Spinal cord (tissue), 10 donors: ENCODE data around the gene MYORG. TPM values are rescaled to one million over a fixed set of nuclear protein-coding genes. Genes with fewer than 3 reads are reported as not detected.

ENCODE experiments used
- DNase-seq, 6 donors: peaks; one replicate each; pipeline versions ENCODE4 v3.0.0 to v3.0.0-alpha.2; 2013 to 2015; ENCODE audit warnings: low spot score in 6 of 6, low read depth in 4 of 6
- H3K27ac ChIP-seq: one replicate; pipeline ENCODE4 v1.5.1; 2013; ENCODE audit warnings: low read depth, low read length, control low read depth
- H3K27me3 ChIP-seq: one replicate; pipeline ENCODE4 v1.6.1; 2013; ENCODE audit warnings: low read length; ENCODE audit not compliant: control insufficient read depth, insufficient read depth
- H3K36me3 ChIP-seq: one replicate; pipeline ENCODE4 v1.6.1; 2013; ENCODE audit warnings: low read length; ENCODE audit not compliant: control insufficient read depth, insufficient read depth
- H3K4me1 ChIP-seq: one replicate; pipeline ENCODE4 v1.6.1; 2013; ENCODE audit warnings: low read length; ENCODE audit not compliant: control insufficient read depth, insufficient read depth
- H3K4me3 ChIP-seq: one replicate; pipeline ENCODE4 v1.5.1; 2013; ENCODE audit warnings: low read depth, low read length, control low read depth
- H3K9me3 ChIP-seq: one replicate; pipeline ENCODE4 v1.6.1; 2013; ENCODE audit warnings: low read length; ENCODE audit not compliant: control insufficient read depth, insufficient read depth
- WGBS: methylation state at CpG from one replicate; pipeline ENCODE4 v1.1.5; 2013; ENCODE audit warnings: missing lambda C conversion rate; ENCODE audit not compliant: insufficient coverage; 5-methylcytosine and 5-hydroxymethylcytosine counted together
- polyA plus RNA-seq, 2 donors: library from polyadenylated mRNA; unstranded; fragments of 120-200 nt; gene quantifications; one replicate each; pipeline ENCODE4 v1.2.1, GENCODE V29; 2013; ENCODE audit not compliant: insufficient read length in 2 of 2
- total RNA-seq, 2 donors: library from RNA; depleted of rRNA in 1 of 2; stranded (reverse); fragments of 120-200 nt in 1 of 2; fragments of >200 nt in 1 of 2; gene quantifications; one replicate each; pipeline versions ENCODE4 v1.2.3 to v1.2.4, GENCODE V29; 2013 to 2014
- donor health status: healthy.

Gene MYORG
- total and polyA plus RNA-seq, 4 donors: 8.6 to 36.2 (median 18.4) TPM

GRCh38 chr9:34378376-34379060 is 1.8 kb upstream of the MYORG start:
- H3K9me3 ChIP-seq: no peaks in the 10 kb centered on the region
- H3K36me3 ChIP-seq: peaks cover 2% of the 10 kb centered on the region
- DNase-seq: no peak
- no peak overlapping the region for H3K27ac ChIP-seq
- H3K27me3 ChIP-seq: peaks cover 13% of the 10 kb centered on the region
- peaks cover 60% of the 10 kb centered on the region for H3K4me1 ChIP-seq
- WGBS: 85% methylated on average over 3 of the region's 3 CpGs
- H3K4me3 ChIP-seq: no peak overlapping the region

- no peak for DNase-seq
- no peaks in the 10 kb centered on the region for H3K9me3 ChIP-seq
- peak overlapping the region; percentile 75 for H3K4me3 ChIP-seq
- peaks cover 60% of the 10 kb centered on the region for H3K4me1 ChIP-seq
- peaks cover 15% of the 10 kb centered on the region for H3K27me3 ChIP-seq
- H3K36me3 ChIP-seq: peaks cover 7% of the 10 kb centered on the region
- 3% methylated on average over 18 of the region's 21 CpGs for WGBS
- H3K27ac ChIP-seq: peak overlapping the region; percentile 64
Measured at GRCh38 chr9:34377404-34377746, 677 bp upstream of the MYORG start.

- Histone ChIP-seq H3K4me3 (peak overlapping the region; percentile 75), H3K36me3 (peaks cover 20% of the 10 kb centered on the region), H3K27ac (peak overlapping the region; percentile 64), H3K4me1 (peaks cover 54% of the 10 kb centered on the region), H3K27me3 (peaks cover 26% of the 10 kb centered on the region), H3K9me3 (peaks cover 3% of the 10 kb centered on the region)
- DNase-seq: peak in 2 of 6 donors; percentile 58 to 60
- 10% methylated on average over 19 of the region's 22 CpGs for WGBS
Measured at GRCh38 chr9:34375901-34376595, 650 bp downstream of the MYORG start.

- H3K4me3 ChIP-seq: no peak overlapping the region
- H3K36me3 ChIP-seq: peaks cover 31% of the 10 kb centered on the region
- H3K4me1 ChIP-seq: peaks cover 52% of the 10 kb centered on the region
- 41% methylated on average over 4 of the region's 5 CpGs for WGBS
- no peak overlapping the region for H3K27ac ChIP-seq
- H3K9me3 ChIP-seq: peaks cover 3% of the 10 kb centered on the region
- peaks cover 21% of the 10 kb centered on the region for H3K27me3 ChIP-seq
- peak in 1 of 6 donors; percentile 35 for DNase-seq
Measured at GRCh38 chr9:34374905-34375552, 1.7 kb downstream of the MYORG start.

- H3K27me3 ChIP-seq: peaks cover 17% of the 10 kb centered on the region
- no peak overlapping the region for H3K27ac ChIP-seq
- H3K36me3 ChIP-seq: peaks cover 32% of the 10 kb centered on the region
- H3K9me3 ChIP-seq: peaks cover 3% of the 10 kb centered on the region
- DNase-seq: no peak
- 81% methylated on average over 3 of the region's 3 CpGs for WGBS
- H3K4me3 ChIP-seq: no peak overlapping the region
- peaks cover 45% of the 10 kb centered on the region for H3K4me1 ChIP-seq
Measured at GRCh38 chr9:34374339-34374738, 2.4 kb downstream of the MYORG start.

DNA sequence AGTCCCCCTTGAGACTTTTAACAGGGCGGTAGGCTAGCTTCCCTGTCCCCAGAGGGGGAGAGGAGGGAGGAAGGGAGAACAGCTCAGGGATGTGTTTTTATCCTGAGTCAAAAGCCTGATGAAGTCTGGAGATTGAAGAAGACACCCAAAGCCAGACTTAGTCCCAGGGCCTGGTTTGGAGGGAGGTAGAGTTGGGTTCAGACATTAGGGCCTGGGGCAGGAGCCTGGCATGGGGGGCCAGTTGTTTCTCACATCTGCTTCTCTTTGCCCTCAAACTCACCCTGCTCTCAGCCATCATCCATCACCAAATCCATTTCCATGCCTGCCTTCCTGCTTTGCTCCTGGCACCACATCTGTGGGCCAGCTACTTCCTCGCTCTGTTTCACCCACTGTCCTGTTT is 2.9 kb downstream of the MYORG start:
- 74% methylated on average over 1 of the region's 2 CpGs for WGBS
- peaks cover 43% of the 10 kb centered on the region for H3K4me1 ChIP-seq

GRCh38 chr9:34372467-34373011 is 4.2 kb downstream of the MYORG start:
- H3K4me1 ChIP-seq: peaks cover 42% of the 10 kb centered on the region
- peak in 1 of 6 donors; percentile 47 for DNase-seq

More for the DNA sequence above, 2.9 kb downstream of the MYORG start:
- no peak overlapping the region for H3K4me3 ChIP-seq
- peaks cover 32% of the 10 kb centered on the region for H3K36me3 ChIP-seq
- H3K9me3 ChIP-seq: peaks cover 3% of the 10 kb centered on the region
- no peak for DNase-seq
- no peak overlapping the region for H3K27ac ChIP-seq
- peaks cover 17% of the 10 kb centered on the region for H3K27me3 ChIP-seq

DNA sequence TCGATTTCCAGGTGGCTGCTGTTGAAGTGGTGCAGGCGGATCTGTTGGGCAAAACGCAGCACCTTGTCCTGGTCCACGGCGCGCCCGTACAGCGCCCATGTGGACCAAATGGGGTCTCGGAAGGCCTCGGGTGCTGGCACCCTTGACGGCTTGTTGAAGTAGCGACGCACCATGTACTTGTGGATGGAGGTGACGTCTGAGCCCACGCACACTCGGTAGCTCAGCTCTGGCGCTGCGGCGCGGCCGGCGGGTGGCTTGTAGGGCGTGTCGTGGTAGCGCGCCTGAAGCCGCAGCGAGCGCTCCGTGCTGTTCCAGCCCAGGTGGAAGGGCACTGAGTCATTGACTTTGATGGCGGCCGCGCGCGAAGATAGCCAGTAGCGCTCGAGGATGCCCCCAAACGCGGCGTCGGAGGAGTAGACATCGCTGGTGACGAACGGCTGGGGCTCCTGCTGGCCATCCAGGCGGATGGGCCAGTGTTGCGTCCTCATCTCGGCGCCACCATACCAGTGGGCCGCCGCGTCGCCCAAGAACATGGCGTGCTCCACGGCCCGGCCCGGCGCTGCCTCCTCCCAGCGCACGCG is 4.7 kb downstream of the MYORG start:
- Histone ChIP-seq H3K9me3 (peaks cover 3% of the 10 kb centered on the region), H3K4me1 (peaks cover 37% of the 10 kb centered on the region), H3K27ac (no peak overlapping the region), H3K4me3 (no peak overlapping the region), H3K27me3 (peaks cover 17% of the 10 kb centered on the region), H3K36me3 (peaks cover 32% of the 10 kb centered on the region)
- 63% methylated on average over 56 of the region's 60 CpGs for whole genome bisulfite sequencing
- no peak for DNase-seq

More at GRCh38 chr9:34372467-34373011, 4.2 kb downstream of the MYORG start:
- WGBS: 57% methylated on average over 41 of the region's 41 CpGs
- H3K36me3 ChIP-seq: peaks cover 32% of the 10 kb centered on the region
- H3K9me3 ChIP-seq: peaks cover 3% of the 10 kb centered on the region
- H3K27me3 ChIP-seq: peaks cover 17% of the 10 kb centered on the region
- H3K27ac ChIP-seq: no peak overlapping the region
- H3K4me3 ChIP-seq: no peak overlapping the region
